ENCODE data around the gene EYA3.

The EYA3 gene

GRCh38 chr1:28088168-28088961 lies at the start of gene EYA3:
Gene EYA3 (minus strand): TSS chr1:28088610. CDS start chr1:28058026, 30,584 bp downstream.
- peak; percentile 99 for DNase-seq

DNA sequence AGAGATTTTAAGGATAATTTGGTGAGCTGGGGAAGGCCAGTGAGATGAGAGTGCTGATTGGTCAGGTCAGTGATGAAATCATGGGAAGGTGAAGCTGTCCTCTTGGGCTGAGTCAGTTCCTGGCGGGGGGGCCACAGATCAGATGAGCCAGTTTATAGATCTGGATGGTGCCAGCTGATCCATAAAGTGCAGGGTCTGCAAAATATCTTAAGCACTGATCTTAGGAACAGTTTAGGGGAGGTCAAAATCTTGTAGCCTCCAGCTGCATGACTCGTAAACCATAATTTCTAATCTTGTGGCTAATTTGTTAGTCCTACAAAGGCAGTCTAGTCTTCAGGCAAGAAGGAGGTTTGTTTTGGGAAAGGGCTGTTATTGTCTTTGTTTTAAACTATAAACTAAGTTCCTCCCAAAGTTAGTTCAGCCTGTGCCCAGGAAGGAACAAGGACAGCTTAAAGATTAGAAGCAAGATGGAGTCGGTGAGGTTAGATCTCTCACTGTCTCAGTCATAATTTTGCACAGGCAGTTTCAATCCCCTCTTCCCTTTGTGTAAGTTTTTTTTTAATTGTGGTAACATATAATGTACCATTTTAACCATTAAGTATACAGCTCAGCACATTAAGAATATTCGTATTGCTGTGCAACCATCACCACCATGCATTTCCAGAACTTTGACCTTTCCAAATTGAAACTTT lies 48.7 kb upstream of the EYA3 start:
- DNase-seq = no peak

DNA sequence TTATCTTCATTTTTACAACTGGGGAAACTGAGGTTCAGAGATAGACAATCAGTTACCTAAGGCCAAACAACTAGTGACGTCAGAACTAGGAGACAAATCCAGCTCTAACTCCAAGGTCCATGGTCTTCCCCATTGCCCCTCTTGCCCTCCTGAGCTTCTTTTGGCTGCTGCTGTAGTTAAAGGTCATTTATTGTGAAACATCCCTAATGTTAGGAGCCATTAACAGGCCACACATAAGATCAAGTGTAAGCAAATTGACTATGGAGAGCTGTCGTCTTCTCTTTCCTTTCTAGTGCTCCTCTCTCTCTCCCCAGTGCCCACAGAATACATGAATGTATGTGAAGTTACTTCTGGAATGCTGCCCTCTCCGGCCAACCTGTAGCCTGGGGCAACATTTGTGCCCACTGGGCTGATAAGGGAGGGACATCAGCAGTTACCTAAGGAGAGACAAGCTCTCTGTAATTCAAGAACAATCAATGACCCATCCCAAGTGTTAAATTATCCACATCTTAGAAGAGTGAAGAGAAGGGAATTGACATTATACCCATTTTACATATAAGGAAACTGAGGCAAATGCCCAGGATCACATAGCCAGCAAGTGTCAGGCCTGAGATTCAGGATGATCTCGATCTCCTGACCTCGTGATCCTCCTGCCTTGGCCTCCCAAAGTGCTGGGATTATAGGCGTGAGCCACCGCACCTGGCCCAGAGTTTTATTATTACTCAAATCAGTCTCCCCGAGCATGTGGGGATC lies 47.9 kb upstream of the EYA3 start:
- DNase-seq = no peak

- DNase-seq = peak; percentile 53
Measured at GRCh38 chr1:28135371-28136168, 47.2 kb upstream of the EYA3 start.

DNA sequence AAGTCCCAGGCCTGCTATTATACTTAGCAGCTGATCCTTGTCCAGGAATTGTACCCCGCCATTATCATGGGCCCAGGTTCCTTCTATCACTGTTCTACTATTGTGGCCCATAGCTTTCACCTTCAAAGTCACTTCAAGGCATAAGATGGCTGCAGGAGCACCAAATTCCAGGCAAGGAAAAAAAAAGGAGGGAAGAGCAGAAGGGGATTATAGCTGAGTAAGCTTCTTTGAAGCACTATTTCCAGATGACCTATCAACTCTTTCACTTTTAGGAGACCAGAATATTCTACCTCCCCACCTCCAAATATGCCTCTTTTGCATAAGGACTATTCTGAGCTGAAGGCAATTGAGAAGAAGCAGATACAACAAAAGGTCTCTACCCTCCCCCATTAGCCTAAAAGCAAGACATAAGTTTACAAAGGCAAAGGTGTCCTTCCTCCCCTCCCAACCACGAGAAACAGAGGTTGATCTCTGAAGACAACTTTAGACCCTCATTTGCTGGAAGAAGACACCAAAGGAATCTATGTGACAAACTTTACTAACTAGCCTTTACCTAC lies 46.3 kb upstream of the EYA3 start:
- no peak for DNase-seq

DNA sequence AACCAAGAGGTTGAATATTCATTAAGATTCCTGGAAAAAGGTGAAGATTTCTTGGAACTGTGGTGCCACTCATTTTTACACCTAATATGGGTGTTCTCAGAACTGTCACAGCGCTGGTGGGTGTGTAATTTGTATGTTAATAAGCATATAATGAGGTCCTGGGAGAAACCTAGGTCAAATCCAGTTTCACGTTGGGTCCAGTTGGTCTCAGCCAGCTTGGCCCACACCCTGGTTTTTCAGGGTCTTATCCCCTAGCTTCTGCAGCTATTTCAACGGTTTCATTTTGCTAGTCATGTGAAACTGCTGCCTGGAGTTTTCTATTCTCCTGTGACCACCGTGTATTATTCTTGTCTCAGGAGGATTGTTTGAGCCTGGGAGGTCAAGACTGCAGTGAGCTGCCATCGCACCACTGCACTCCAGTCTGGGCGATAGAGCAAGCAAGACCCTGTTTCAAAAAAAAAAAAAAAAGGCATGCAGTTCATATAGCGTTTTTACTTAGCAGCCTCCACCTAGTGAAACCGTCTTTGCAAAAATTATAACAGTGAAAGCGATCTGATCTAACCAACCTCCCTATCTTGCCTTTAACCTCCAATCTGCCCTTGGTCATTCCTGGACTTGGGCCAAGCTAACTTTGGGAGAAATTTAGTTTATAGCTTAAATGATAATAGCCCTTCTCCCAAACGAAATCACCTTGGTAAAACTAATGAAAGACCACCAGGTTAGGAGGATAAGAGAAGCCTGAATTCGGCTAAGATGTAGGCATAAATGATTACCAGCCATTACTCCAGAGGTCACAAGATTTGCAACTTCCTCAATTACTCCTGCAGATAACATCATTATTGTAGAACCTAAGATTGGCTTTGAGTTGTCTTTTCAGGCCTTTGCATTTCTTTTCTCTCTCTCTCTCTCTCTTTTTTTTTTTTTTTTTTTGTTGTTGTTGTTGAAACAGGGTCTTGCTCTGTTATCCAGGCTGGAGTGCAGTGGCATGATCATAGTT lies 44.1 kb upstream of the EYA3 start:
- peak; percentile 73 for DNase-seq

DNA sequence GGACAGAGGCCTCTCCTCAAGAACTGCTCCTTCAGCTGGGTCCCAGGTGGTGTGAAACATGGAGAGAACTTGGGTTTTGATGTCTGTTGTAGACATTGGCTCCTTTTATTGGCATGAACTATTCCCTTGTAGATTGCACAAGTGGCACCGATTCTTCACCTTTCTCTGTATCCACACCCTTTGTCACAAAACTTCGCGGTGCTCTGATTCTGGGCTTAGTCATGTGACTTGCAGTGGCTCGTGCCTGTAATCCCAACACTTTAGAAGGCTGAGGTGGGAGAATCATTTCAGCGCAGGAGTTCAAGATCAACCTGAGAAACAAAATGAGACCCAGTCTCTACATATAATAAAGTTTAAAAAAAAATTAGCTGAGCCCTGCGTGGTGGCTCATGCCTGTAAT lies 42.5 kb upstream of the EYA3 start:
- no peak for DNase-seq

DNA sequence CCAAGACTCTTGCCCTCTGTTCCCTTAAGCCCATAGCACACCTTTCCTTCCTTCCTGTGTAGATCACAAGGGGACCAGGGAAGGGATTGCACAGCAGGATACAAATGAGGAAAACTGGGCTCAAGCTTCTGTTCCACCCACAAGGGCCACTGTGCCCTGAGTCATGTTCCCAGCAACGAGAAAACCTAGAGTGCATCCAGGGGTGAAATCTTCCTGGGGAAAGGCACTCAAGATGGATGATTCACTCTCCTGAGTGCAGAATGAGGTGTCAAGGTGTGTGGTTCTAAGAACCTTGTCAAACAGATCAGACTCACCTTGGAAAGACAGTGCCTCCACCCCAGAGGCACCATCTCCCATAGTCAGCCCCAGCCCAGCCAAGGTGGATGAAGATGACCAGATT lies 40.7 kb upstream of the EYA3 start:
- no peak for DNase-seq

- peak; percentile 61 for DNase-seq
Measured at GRCh38 chr1:28127617-28128257, 39.3 kb upstream of the EYA3 start.

- DNase-seq = peak; percentile 44
Measured at GRCh38 chr1:28126783-28127490, 38.5 kb upstream of the EYA3 start.

DNA sequence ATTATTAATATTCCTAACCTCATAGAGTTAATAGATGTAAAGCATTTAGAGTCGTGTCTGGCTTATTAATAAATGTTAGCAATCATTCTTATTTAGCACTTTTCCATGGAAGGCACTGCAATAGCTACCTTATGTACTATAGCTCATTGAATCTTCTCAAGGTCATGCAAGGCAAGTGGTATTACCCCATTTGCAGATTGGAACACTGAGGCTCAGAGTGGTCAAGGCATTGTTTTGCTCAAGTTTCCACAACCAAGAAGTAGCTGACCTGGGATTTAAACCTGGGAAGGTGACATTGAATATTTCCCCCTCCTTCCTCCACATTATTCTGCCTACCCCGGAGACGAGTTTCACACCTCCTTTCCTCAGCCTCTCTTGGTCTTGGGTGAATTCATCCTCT lies 37.8 kb upstream of the EYA3 start:
- no peak for DNase-seq

DNA sequence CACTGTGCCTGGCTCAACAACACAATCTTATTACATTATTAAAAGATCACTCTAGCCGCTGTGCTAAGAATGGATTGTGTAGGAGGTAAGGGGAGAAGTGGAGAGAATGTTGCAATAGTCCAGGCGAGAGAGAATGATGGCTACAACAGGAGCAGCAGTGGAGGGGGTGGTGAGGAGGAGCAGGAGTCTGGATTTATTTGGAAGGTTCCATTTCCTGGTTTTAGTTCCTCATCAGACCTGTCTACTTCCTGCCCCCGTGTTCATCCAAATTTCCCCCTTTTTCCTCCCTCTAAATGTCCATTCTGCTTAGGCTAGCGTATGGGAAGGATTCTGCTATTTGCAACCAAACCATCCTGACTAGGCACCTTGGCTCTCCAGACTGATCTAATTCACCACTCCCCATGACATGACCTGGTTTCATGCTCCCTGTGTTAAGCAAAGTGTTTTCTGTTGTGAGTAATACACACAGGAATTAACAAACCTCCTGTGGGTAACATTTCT lies 35.1 kb upstream of the EYA3 start:
- no peak for DNase-seq

- no peak for DNase-seq
Measured at GRCh38 chr1:28122183-28122582, 33.8 kb upstream of the EYA3 start.

DNA sequence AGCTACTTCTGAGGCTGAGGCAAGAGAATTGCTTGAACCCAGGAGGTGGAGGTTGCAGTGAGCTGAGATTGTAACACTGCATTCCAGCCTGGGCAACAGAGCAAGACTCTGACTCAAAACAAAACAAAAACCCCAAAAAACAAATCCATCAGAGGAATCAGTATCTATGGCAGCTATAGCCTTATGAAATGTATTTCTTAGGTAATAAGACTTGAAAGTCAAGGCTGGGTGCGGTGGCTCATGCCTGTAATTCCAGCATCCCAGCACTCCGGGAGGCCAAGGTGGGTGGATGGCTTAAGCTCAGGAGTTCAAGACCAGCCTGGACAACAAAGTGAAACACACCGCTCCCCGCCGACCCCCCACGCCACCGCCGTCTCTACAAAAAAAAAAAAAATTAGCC lies 31.1 kb upstream of the EYA3 start:
- DNase-seq = no peak

- no peak for DNase-seq
Measured at GRCh38 chr1:28118640-28119307, 30.4 kb upstream of the EYA3 start.

DNA sequence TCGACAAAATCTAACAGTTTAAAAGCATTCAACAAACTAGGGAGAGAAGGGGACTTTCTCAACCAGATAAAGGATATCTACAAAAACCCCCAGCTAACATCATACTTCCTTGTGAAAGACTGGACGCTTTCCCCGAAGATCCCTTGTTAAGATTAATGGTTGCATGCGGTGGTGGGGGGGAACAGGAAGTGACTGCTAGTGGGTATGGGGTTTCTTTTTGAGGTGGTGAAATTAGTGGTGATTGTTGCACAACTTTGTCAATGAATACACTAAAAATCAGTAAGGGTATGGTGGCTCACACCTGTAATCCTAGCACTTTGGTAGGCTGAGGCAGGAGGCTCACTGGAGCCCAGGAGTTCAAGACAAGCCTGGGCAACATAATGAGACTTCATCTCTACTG lies 26.9 kb upstream of the EYA3 start:
- peak; percentile 83 for DNase-seq

GRCh38 chr1:28114844-28115243 lies 26.4 kb upstream of the EYA3 start:
- no peak for DNase-seq

- DNase-seq = no peak
Measured at GRCh38 chr1:28113242-28113572, 24.8 kb upstream of the EYA3 start.

All from hematopoietic multipotent progenitor cell treated with erythropoietin and hydrocortisone succinate and interleukin-3 and kit ligand, for 6 days (in vitro differentiated cells).